H9 (cell line): ENCODE measurements around the gene PXYLP1. TPM values are rescaled to one million over a fixed set of nuclear protein-coding genes. Genes with fewer than 3 reads are reported as not detected.

Experiments
- DNase-seq: peaks from one replicate; pipeline ENCODE4 v3.0.0-alpha.2; 2017
- H2AFZ ChIP-seq: one replicate; pipeline ENCODE4 v1.6.1; 2013; ENCODE audit warnings: mild to moderate bottlenecking, low read length, control low read depth, moderate library complexity
- H2AK5ac ChIP-seq: 2 replicates; pipeline ENCODE4 v1.6.1; 2013; ENCODE audit warnings: low read length, control low read depth, mixed read lengths; ENCODE audit not compliant: insufficient read length
- H2BK120ac ChIP-seq: one replicate; pipeline ENCODE4 v1.6.1; 2013; ENCODE audit warnings: low read depth, mild to moderate bottlenecking, low read length, control low read depth, inconsistent platforms; ENCODE audit not compliant: poor library complexity, severe bottlenecking
- H2BK12ac ChIP-seq: 2 replicates; pipeline ENCODE4 v1.6.1; 2013; ENCODE audit warnings: low read length, control low read depth, mixed read lengths, low read depth; ENCODE audit not compliant: insufficient read length
- H2BK15ac ChIP-seq: 2 replicates; pipeline ENCODE4 v1.6.1; 2013; ENCODE audit warnings: low read depth, low read length, control low read depth
- H2BK20ac ChIP-seq: one replicate; pipeline ENCODE4 v1.6.1; 2013; ENCODE audit warnings: low read depth, mild to moderate bottlenecking, low read length, control low read depth, inconsistent platforms; ENCODE audit not compliant: poor library complexity, severe bottlenecking
- H2BK5ac ChIP-seq: 2 replicates; pipeline ENCODE4 v1.6.1; 2013; ENCODE audit warnings: low read length, control low read depth, mixed read lengths; ENCODE audit not compliant: insufficient read length
- H3K14ac ChIP-seq: 2 replicates; pipeline ENCODE4 v1.6.1; 2013; ENCODE audit warnings: low read length, control low read depth; ENCODE audit not compliant: insufficient read depth
- H3K18ac ChIP-seq: 2 replicates; pipeline ENCODE4 v1.6.1; 2013; ENCODE audit warnings: low read depth, mild to moderate bottlenecking, mixed read lengths, low read length, control low read depth; ENCODE audit not compliant: insufficient read length
- H3K23ac ChIP-seq: 2 replicates; pipeline ENCODE4 v1.6.1; 2013; ENCODE audit warnings: low read length, control low read depth, mixed read lengths, low read depth; ENCODE audit not compliant: insufficient read length
- H3K23me2 ChIP-seq: 2 replicates; pipeline ENCODE4 v1.6.1; 2013; ENCODE audit warnings: low read depth, mild to moderate bottlenecking, mixed read lengths, low read length, control low read depth; ENCODE audit not compliant: insufficient read length, poor library complexity, severe bottlenecking
- H3K27ac ChIP-seq: 2 replicates; pipeline ENCODE4 v1.5.1; 2013; ENCODE audit warnings: low read length, control low read depth, mixed read lengths, low read depth; ENCODE audit not compliant: insufficient read length
- H3K27me3 ChIP-seq: 2 replicates; pipeline ENCODE4 v1.6.1; 2013; ENCODE audit warnings: low read length, control low read depth, inconsistent platforms; ENCODE audit not compliant: insufficient read depth
- H3K4ac ChIP-seq: 2 replicates; pipeline ENCODE4 v1.6.1; 2013; ENCODE audit warnings: low read depth, mild to moderate bottlenecking, control low read depth, inconsistent platforms, low read length, moderate library complexity
- H3K4me1 ChIP-seq: 2 replicates; pipeline ENCODE4 v1.6.1; 2013; ENCODE audit warnings: low read length, control low read depth, inconsistent platforms; ENCODE audit not compliant: insufficient read depth
- H3K4me2 ChIP-seq: 2 replicates; pipeline ENCODE4 v1.6.1; 2013; ENCODE audit warnings: low read length, control low read depth, mixed read lengths; ENCODE audit not compliant: insufficient read length, insufficient read depth
- H3K56ac ChIP-seq: 2 replicates; pipeline ENCODE4 v1.6.1; 2013; ENCODE audit warnings: low read depth, mild to moderate bottlenecking, mixed read lengths, low read length, control low read depth; ENCODE audit not compliant: insufficient read length
- H3K79me1 ChIP-seq: 2 replicates; pipeline ENCODE4 v1.6.1; 2013; ENCODE audit warnings: low read depth, mild to moderate bottlenecking, moderate library complexity, low read length, control low read depth, inconsistent platforms; ENCODE audit not compliant: insufficient read depth, poor library complexity, severe bottlenecking
- H3K79me2 ChIP-seq: 2 replicates; pipeline ENCODE4 v1.6.1; 2013; ENCODE audit warnings: low read length, control low read depth, inconsistent platforms; ENCODE audit not compliant: insufficient read depth
- H3K9ac ChIP-seq: 2 replicates; pipeline ENCODE4 v1.6.1; 2013; ENCODE audit warnings: low read length, control low read depth, mixed read lengths; ENCODE audit not compliant: insufficient read length; ENCODE audit errors: extremely low read depth
- H3K9me3 ChIP-seq: one replicate; pipeline ENCODE4 v1.6.1; 2013; ENCODE audit warnings: low read depth, low read length, inconsistent platforms; ENCODE audit not compliant: control insufficient read depth
- H3T11ph ChIP-seq: one replicate; pipeline ENCODE4 v1.6.1; 2013; ENCODE audit warnings: mild to moderate bottlenecking, low read length, control low read depth, inconsistent platforms
- H4K20me1 ChIP-seq: one replicate; pipeline ENCODE4 v1.6.1; 2013; ENCODE audit not compliant: control insufficient read depth, insufficient read length, insufficient read depth
- H4K5ac ChIP-seq: 2 replicates; pipeline ENCODE4 v1.6.1; 2013; ENCODE audit warnings: low read depth, mild to moderate bottlenecking, mixed read lengths, low read length, control low read depth; ENCODE audit not compliant: insufficient read length
- H4K8ac ChIP-seq: replicated peaks from 2 replicates; pipeline ENCODE4 v1.6.1; 2013; ENCODE audit warnings: low read length, control low read depth, mixed read lengths, low read depth; ENCODE audit not compliant: insufficient read length
- H4K91ac ChIP-seq: 2 replicates; pipeline ENCODE4 v1.6.1; 2013; ENCODE audit warnings: low read depth, mild to moderate bottlenecking, moderate library complexity, mixed read lengths, low read length, control low read depth; ENCODE audit not compliant: insufficient read length
- H3K27ac Mint-ChIP-seq, 3 experiments: 2 replicates in 2 of 3; 3 replicates in 1 of 3; pipeline ENCODE4 v1.8.0; 2020 to 2021; ENCODE audit warnings: mixed read lengths in 3 of 3, mild to moderate bottlenecking in 1 of 3, moderate library complexity in 1 of 3
- H3K27me3 Mint-ChIP-seq: 2 replicates; pipeline ENCODE4 v1.8.0; 2021; ENCODE audit warnings: low read depth, mild to moderate bottlenecking, moderate library complexity, mixed read lengths
- H3K36me3 Mint-ChIP-seq, 3 experiments: 2 replicates in 2 of 3; 3 replicates in 1 of 3; pipeline ENCODE4 v1.8.0; 2020 to 2021; ENCODE audit warnings: low read depth in 3 of 3, mixed read lengths in 3 of 3; ENCODE audit not compliant: insufficient read depth in 1 of 3
- H3K4me1 Mint-ChIP-seq, 2 experiments: 2 replicates each; pipeline ENCODE4 v1.8.0; 2020; ENCODE audit warnings: mixed read lengths in 2 of 2
- H3K4me3 Mint-ChIP-seq, 2 experiments: 2 replicates in 1 of 2; 3 replicates in 1 of 2; pipeline ENCODE4 v1.8.0; 2020 to 2021; ENCODE audit warnings: mild to moderate bottlenecking in 2 of 2, mixed read lengths in 2 of 2, moderate library complexity in 1 of 2
- H3K9me3 Mint-ChIP-seq, 2 experiments: 2 replicates in 1 of 2; 3 replicates in 1 of 2; pipeline ENCODE4 v1.8.0; 2020; ENCODE audit warnings: mild to moderate bottlenecking in 2 of 2, mixed read lengths in 2 of 2, moderate library complexity in 1 of 2
- total RNA-seq: library from RNA; stranded (reverse); gene quantifications from 2 replicates; pipeline ENCODE4 v1.2.1, GENCODE V29; 2021
- TF ChIP-seq, protein P1 (sequence below): fragments of 200-600 bp; sonication (generic); conservative IDR thresholded peaks from 3 replicates; pipeline ENCODE4 v1.8.0; 2021; ENCODE audit warnings: antibody characterized with exemption, mild to moderate bottlenecking

The PXYLP1 gene
- total RNA-seq, 1 experiment from 2014 or later: 17.9 TPM

- H3K4me1 Mint-ChIP-seq: peaks cover 8 to 9% of the 10 kb centered on the region in 2 experiments
- no peaks in the 10 kb centered on the region for H4K20me1 ChIP-seq
- no peaks in the 10 kb centered on the region for H3K79me1 ChIP-seq
- H3K18ac ChIP-seq: no peak overlapping the region
- H2BK20ac ChIP-seq: no peak overlapping the region
- H3K14ac ChIP-seq: no peak overlapping the region
- H3K9me3 Mint-ChIP-seq: no peaks in the 10 kb centered on the region
- H3T11ph ChIP-seq: no peak overlapping the region
- H3K27me3 ChIP-seq: no peaks in the 10 kb centered on the region
- no peak overlapping the region; a peak in 1 of 5 replicates for H3K4me3 Mint-ChIP-seq
- H3K36me3 Mint-ChIP-seq: no peaks in the 10 kb centered on the region
- H2BK5ac ChIP-seq: no peak overlapping the region
- no peak overlapping the region for H4K8ac ChIP-seq
- no peak overlapping the region for H3K9ac ChIP-seq
- H3K23ac ChIP-seq: no peak overlapping the region
- H3K9me3 ChIP-seq: no peaks in the 10 kb centered on the region
- peaks cover 8% of the 10 kb centered on the region for H3K27me3 Mint-ChIP-seq
- H2BK120ac ChIP-seq: no peak overlapping the region
- H3K27ac Mint-ChIP-seq: peak overlapping the region in 1 of 3 experiments; percentile 1; a peak in 1 of 7 replicates
- no peak overlapping the region for H2BK12ac ChIP-seq
- no peak overlapping the region for H2BK15ac ChIP-seq
- H3K79me2 ChIP-seq: no peaks in the 10 kb centered on the region
- H4K91ac ChIP-seq: no peak overlapping the region
- H3K4me2 ChIP-seq: no peak overlapping the region
- H3K23me2 ChIP-seq: no peaks in the 10 kb centered on the region
- peaks cover 2% of the 10 kb centered on the region; the same call in 1 of the 2 replicates for H3K4me1 ChIP-seq
- TF ChIP-seq, protein P1, sequence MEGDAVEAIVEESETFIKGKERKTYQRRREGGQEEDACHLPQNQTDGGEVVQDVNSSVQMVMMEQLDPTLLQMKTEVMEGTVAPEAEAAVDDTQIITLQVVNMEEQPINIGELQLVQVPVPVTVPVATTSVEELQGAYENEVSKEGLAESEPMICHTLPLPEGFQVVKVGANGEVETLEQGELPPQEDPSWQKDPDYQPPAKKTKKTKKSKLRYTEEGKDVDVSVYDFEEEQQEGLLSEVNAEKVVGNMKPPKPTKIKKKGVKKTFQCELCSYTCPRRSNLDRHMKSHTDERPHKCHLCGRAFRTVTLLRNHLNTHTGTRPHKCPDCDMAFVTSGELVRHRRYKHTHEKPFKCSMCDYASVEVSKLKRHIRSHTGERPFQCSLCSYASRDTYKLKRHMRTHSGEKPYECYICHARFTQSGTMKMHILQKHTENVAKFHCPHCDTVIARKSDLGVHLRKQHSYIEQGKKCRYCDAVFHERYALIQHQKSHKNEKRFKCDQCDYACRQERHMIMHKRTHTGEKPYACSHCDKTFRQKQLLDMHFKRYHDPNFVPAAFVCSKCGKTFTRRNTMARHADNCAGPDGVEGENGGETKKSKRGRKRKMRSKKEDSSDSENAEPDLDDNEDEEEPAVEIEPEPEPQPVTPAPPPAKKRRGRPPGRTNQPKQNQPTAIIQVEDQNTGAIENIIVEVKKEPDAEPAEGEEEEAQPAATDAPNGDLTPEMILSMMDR: no peak
- no peak overlapping the region for H2AK5ac ChIP-seq
- no peak overlapping the region for H2AFZ ChIP-seq
- no peak overlapping the region for H3K4ac ChIP-seq
- no peak for DNase-seq
- no peak overlapping the region for H4K5ac ChIP-seq
- H3K27ac ChIP-seq: no peak overlapping the region
- no peak overlapping the region for H3K56ac ChIP-seq
These were observed 94.5 kb downstream of the PXYLP1 start for GRCh38 chr3:141326123-141326522.
